Small intestine (tissue), 7 donors: Measurements from ENCODE around the gene BMP4. TPM values are rescaled to one million over a fixed set of nuclear protein-coding genes. Genes with fewer than 3 reads are reported as not detected.
A peak's percentile ranks its signal among the peaks of the same experiment; 100 is the strongest.

Experiments
- DNase-seq, 2 donors: peaks; one replicate each; pipeline versions ENCODE4 v3.0.0 to v3.0.0-alpha.2; 2013
- FAIRE-seq: peaks from 2 replicates; lab custom pipeline; 2012; peaks lifted over from hg19 to GRCh38; lab: Jason Lieb, UNC
- H3K27ac ChIP-seq, 3 donors: one replicate each; pipeline ENCODE4 v1.5.1; 2013; ENCODE audit warnings: low read length in 2 of 3, mild to moderate bottlenecking in 2 of 3, control low read depth in 1 of 3, inconsistent platforms in 1 of 3, low read depth in 1 of 3, moderate library complexity in 1 of 3
- H3K27me3 ChIP-seq, 3 donors: one replicate each; pipeline ENCODE4 v1.6.1; 2013; ENCODE audit warnings: low read length in 3 of 3, inconsistent platforms in 1 of 3; ENCODE audit not compliant: control insufficient read depth in 3 of 3, insufficient read depth in 3 of 3
- H3K36me3 ChIP-seq, 3 donors: one replicate each; pipeline ENCODE4 v1.6.1; 2013; ENCODE audit warnings: low read length in 3 of 3, inconsistent platforms in 1 of 3, low read depth in 1 of 3, mild to moderate bottlenecking in 1 of 3, moderate library complexity in 1 of 3; ENCODE audit not compliant: control insufficient read depth in 3 of 3, insufficient read depth in 2 of 3
- H3K4me1 ChIP-seq, 3 donors: one replicate each; pipeline ENCODE4 v1.6.1; 2013; ENCODE audit warnings: low read length in 2 of 3, inconsistent platforms in 1 of 3, low read depth in 1 of 3, mild to moderate bottlenecking in 1 of 3, moderate library complexity in 1 of 3; ENCODE audit not compliant: control insufficient read depth in 3 of 3, insufficient read depth in 2 of 3
- H3K4me3 ChIP-seq, 3 donors: one replicate each; pipeline ENCODE4 v1.5.1; 2013; ENCODE audit warnings: low read length in 3 of 3, control low read depth in 1 of 3, inconsistent platforms in 1 of 3, low read depth in 1 of 3, mild to moderate bottlenecking in 1 of 3, moderate library complexity in 1 of 3
- H3K9me3 ChIP-seq, 2 donors: one replicate each; pipeline ENCODE4 v1.6.1; 2013; ENCODE audit warnings: low read depth in 1 of 2, low read length in 1 of 2; ENCODE audit not compliant: control insufficient read depth in 2 of 2, insufficient read depth in 1 of 2
- WGBS, 3 donors: extraction: QIAGEN DNeasy Blood & Tissue Kit; methylation state at CpG; one replicate each; pipeline ENCODE4 v1.1.7; 2013; 5-methylcytosine and 5-hydroxymethylcytosine counted together
- polyA plus RNA-seq, 4 donors: library from polyadenylated mRNA; stranded (reverse) in 3 of 4; unstranded in 1 of 4; fragments of 200-250 nt in 3 of 4; fragments of 120-200 nt in 1 of 4; gene quantifications; one replicate each; pipeline versions ENCODE4 v1.2.1 to v1.2.3, GENCODE V29; 2013
- donor health status: healthy with polysubstance abuse.
- donor health status: control.
- donor health status: control.
- donor health status: Bipolar disorder and iron deficiency.
- donor health status: healthy.

BMP4 gene
- polyA plus RNA-seq, 4 donors: 1.6 to 59.5 (median 8.0) TPM

DNA sequence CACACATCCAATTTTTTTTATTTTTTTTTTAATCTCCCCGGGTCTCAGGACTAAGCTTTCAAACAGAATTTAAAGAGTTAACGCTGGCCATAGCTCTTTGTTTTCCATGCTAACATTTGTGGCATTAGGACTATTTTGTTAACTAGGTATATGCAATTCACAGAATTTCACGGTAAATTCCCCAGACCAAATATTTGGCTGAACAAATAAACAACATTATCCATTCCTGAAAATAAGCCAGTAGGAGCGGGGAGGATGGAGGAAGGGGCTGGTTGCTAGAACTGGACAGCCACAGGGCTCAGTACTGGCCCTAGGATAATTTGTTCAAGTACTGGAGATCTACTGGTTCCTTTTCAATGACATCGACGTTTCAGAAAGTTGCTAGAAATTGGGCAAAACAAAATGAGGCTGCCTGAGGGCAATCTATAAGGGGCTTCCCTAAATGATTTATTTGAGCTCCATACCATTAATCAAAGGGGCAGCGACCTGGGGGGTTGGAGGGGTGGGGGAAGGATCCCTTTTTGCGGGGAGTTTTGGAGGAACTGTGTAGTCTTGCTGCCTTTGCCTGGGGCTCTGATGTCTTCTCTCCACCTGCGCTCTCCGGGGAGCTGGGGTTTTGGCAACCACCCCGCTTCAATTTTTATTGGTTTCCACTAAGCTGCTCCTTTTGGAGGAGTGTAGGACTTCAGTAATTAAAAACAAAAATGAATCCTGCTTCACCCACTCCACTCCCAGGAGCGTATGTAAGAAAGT is 9.0 kb downstream of the BMP4 start:
- DNase-seq: no peak
- no peaks in the 10 kb centered on the region for H3K9me3 ChIP-seq
- peaks cover 0 to 10% (median 9%) of the 10 kb centered on the region in 3 donors for H3K27me3 ChIP-seq
- H3K4me3 ChIP-seq: no peak overlapping the region
- FAIRE-seq: no peak
- H3K4me1 ChIP-seq: peaks cover 0 to 22% (median 0%) of the 10 kb centered on the region in 3 donors
- no peak overlapping the region for H3K27ac ChIP-seq
- 55 to 76% (median 69%) methylated on average over 12 of the region's 12 CpGs for WGBS, 3 donors
- peaks cover 0 to 25% (median 0%) of the 10 kb centered on the region in 3 donors for H3K36me3 ChIP-seq

GRCh38 chr14:53947094-53947445 is 9.6 kb downstream of the BMP4 start:
- peaks cover 0 to 10% (median 9%) of the 10 kb centered on the region in 3 donors for H3K27me3 ChIP-seq

GRCh38 chr14:53946404-53947093 is 10.1 kb downstream of the BMP4 start:
- Histone ChIP-seq H3K27ac (no peak overlapping the region), H3K27me3 (peaks cover 0 to 10% (median 9%) of the 10 kb centered on the region in 3 donors), H3K4me3 (peak overlapping the region; percentile 12 to 51 (median 38)), H3K36me3 (peaks cover 0 to 16% (median 0%) of the 10 kb centered on the region in 3 donors), H3K4me1 (peaks cover 0 to 12% (median 0%) of the 10 kb centered on the region in 3 donors), H3K9me3 (no peaks in the 10 kb centered on the region)
- DNase-seq: peak in 1 of 2 donors; percentile 69
- 16 to 33% (median 28%) methylated on average over 45 to 63 of the region's 63 CpGs for WGBS, 3 donors
- FAIRE-seq: no peak

More at GRCh38 chr14:53947094-53947445, 9.6 kb downstream of the BMP4 start:
- FAIRE-seq: no peak
- Histone ChIP-seq H3K4me1 (peaks cover 0 to 17% (median 0%) of the 10 kb centered on the region in 3 donors), H3K9me3 (no peaks in the 10 kb centered on the region), H3K36me3 (peaks cover 0 to 21% (median 0%) of the 10 kb centered on the region in 3 donors), H3K27ac (no peak overlapping the region), H3K4me3 (peak overlapping the region; percentile 12 to 51 (median 35))
- 23 to 44% (median 31%) methylated on average over 12 of the region's 12 CpGs for WGBS, 3 donors
- no peak for DNase-seq

- Histone ChIP-seq H3K36me3 (peaks cover 0 to 14% (median 0%) of the 10 kb centered on the region in 3 donors), H3K4me1 (peaks cover 0 to 11% (median 0%) of the 10 kb centered on the region in 3 donors), H3K27ac (no peak overlapping the region), H3K4me3 (peak overlapping the region in 1 of 3 donors; percentile 38), H3K27me3 (peaks cover 0 to 10% (median 9%) of the 10 kb centered on the region in 3 donors), H3K9me3 (no peaks in the 10 kb centered on the region)
- WGBS, 3 donors: 74 to 85% (median 82%) methylated on average over 13 to 14 of the region's 14 CpGs
- FAIRE-seq (no peak), DNase-seq (no peak)
These were observed 10.6 kb downstream of the BMP4 start for GRCh38 chr14:53946071-53946403.

DNA sequence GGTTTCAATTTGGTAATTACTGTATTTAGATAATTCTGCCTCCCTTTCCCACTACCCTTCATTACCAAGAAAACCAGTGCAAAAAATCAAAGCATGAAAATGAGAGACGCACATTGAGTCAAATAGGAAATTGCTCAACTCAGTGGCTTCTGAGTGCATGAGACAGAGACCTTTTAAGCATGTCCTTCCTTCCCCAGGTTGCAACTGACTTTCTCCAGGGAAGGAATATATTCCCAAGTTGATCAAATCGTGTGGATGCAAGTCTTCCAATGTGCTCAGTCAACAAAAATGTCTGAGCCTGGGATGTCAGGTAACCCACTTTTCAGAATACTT is 12.9 kb downstream of the BMP4 start:
- H3K27me3 ChIP-seq: peaks cover 0 to 10% (median 9%) of the 10 kb centered on the region in 3 donors
- H3K9me3 ChIP-seq: no peaks in the 10 kb centered on the region
- peaks cover 0 to 4% (median 0%) of the 10 kb centered on the region in 3 donors for H3K36me3 ChIP-seq
- no peak for FAIRE-seq
- peaks cover 0 to 11% (median 0%) of the 10 kb centered on the region in 3 donors for H3K4me1 ChIP-seq
- no peak for DNase-seq
- H3K27ac ChIP-seq: no peak overlapping the region
- 49 to 70% (median 60%) methylated on average over 2 of the region's 2 CpGs for WGBS, 3 donors
- no peak overlapping the region for H3K4me3 ChIP-seq

- Histone ChIP-seq H3K4me1 (peaks cover 0 to 11% (median 0%) of the 10 kb centered on the region in 3 donors), H3K27ac (no peak overlapping the region), H3K36me3 (peaks cover 0 to 4% (median 0%) of the 10 kb centered on the region in 3 donors), H3K27me3 (peaks cover 0 to 10% (median 9%) of the 10 kb centered on the region in 3 donors), H3K4me3 (no peak overlapping the region), H3K9me3 (no peaks in the 10 kb centered on the region)
- no peak for DNase-seq
- 19 to 41% (median 23%) methylated on average over 8 of the region's 8 CpGs for WGBS, 3 donors
- FAIRE-seq: no peak
These were observed 13.5 kb downstream of the BMP4 start for GRCh38 chr14:53942970-53943750.

GRCh38 chr14:53938136-53938837 is 18.3 kb downstream of the BMP4 start:
- H3K36me3 ChIP-seq: no peaks in the 10 kb centered on the region
- 20 to 64% (median 30%) methylated on average over 7 of the region's 7 CpGs for WGBS, 3 donors
- no peak overlapping the region for H3K27ac ChIP-seq
- H3K27me3 ChIP-seq: no peaks in the 10 kb centered on the region
- H3K4me3 ChIP-seq: no peak overlapping the region
- peaks cover 0 to under 1% (median 0%) of the 10 kb centered on the region in 3 donors for H3K4me1 ChIP-seq
- peak; percentile 16 to 50 for DNase-seq
- FAIRE-seq: no peak
- peaks cover 0 to 5% of the 10 kb centered on the region in 2 donors for H3K9me3 ChIP-seq
